T-cell (primary cell): ENCODE data around the gene CABLES1. TPM values are rescaled to one million over a fixed set of nuclear protein-coding genes. Genes with fewer than 3 reads are reported as not detected.

Experiments
- ATAC-seq, 4 experiments: fragments of 200-7000 bp in 3 of 4; fragments of 150-1000 bp in 1 of 4; cut with Tn5 transposase; replicated peaks in 1 of 4; 1 replicate in 3 of 4; 2 replicates in 1 of 4; pipeline ENCODE4 v1.10.0; 2021; ENCODE audit warnings: moderate library complexity in 3 of 4, mild to moderate bottlenecking in 2 of 4, moderate number of reproducible peaks in 1 of 4
- CTCF ChIA-PET, 2 donors: fragments of 300-600 bp; sonication (Branson Sonifier 250); formaldehyde crosslinking; loops; one replicate each; lab custom pipeline; 2022; ENCODE audit warnings: antibody characterized with exemption in 2 of 2; lab: Charles Lee
- POLR2A ChIA-PET, 2 donors: fragments of 300-600 bp; sonication (Branson Sonifier 250); formaldehyde crosslinking; loops; one replicate each; lab custom pipeline; 2022; ENCODE audit warnings: antibody characterized with exemption in 2 of 2; lab: Charles Lee
- DNase-seq, 35 experiments: peaks; one replicate each; pipeline versions ENCODE4 v3.0.0 to v3.0.0-alpha.2; 2013 to 2023
- H3K27ac ChIP-seq: one replicate; pipeline ENCODE4 v1.5.1; 2013; ENCODE audit warnings: low read length
- H3K27me3 ChIP-seq, 2 experiments: replicated peaks in 1 of 2; 1 replicate in 1 of 2; 2 replicates in 1 of 2; pipeline versions ENCODE4 v1.6.1 to v1.7.0; 2013; ENCODE audit warnings: low read length in 1 of 2, mixed read lengths in 1 of 2; ENCODE audit not compliant: control insufficient read depth in 2 of 2, insufficient read depth in 2 of 2; ENCODE audit errors: extremely low read depth in 1 of 2
- H3K36me3 ChIP-seq, 2 donors: 1 replicate in 1 of 2; 2 replicates in 1 of 2; pipeline versions ENCODE4 v1.6.1 to v1.7.0; 2013; ENCODE audit warnings: low read length in 1 of 2; ENCODE audit not compliant: control insufficient read depth in 2 of 2, insufficient read depth in 1 of 2; ENCODE audit errors: extremely low read depth in 1 of 2
- H3K4me1 ChIP-seq, 2 experiments: 1 replicate in 1 of 2; 2 replicates in 1 of 2; pipeline versions ENCODE4 v1.6.1 to v1.7.0; 2013; ENCODE audit warnings: low read length in 2 of 2, mixed read lengths in 1 of 2; ENCODE audit not compliant: insufficient read depth in 2 of 2, control insufficient read depth in 1 of 2; ENCODE audit errors: extremely low read depth in 1 of 2
- H3K4me3 ChIP-seq, 2 donors: 1 replicate in 1 of 2; 2 replicates in 1 of 2; pipeline versions ENCODE4 v1.5.1 to v1.7.0; 2013; ENCODE audit warnings: mild to moderate bottlenecking in 2 of 2, low read length in 1 of 2, moderate library complexity in 1 of 2; ENCODE audit not compliant: control insufficient read depth in 1 of 2; ENCODE audit errors: extremely low read depth in 1 of 2
- H3K9me3 ChIP-seq: 2 replicates; pipeline ENCODE4 v1.7.0; 2013
- H3K27ac Mint-ChIP-seq, 2 donors: one replicate each; pipeline ENCODE4 v1.8.0; 2020 to 2021; ENCODE audit warnings: mild to moderate bottlenecking in 2 of 2, mixed read lengths in 2 of 2
- H3K27me3 Mint-ChIP-seq, 2 donors: one replicate each; pipeline ENCODE4 v1.8.0; 2021 to 2022; ENCODE audit warnings: mixed read lengths in 2 of 2
- H3K36me3 Mint-ChIP-seq: one replicate; pipeline ENCODE4 v1.8.0; 2021; ENCODE audit warnings: mixed read lengths
- H3K4me1 Mint-ChIP-seq, 3 donors: one replicate each; pipeline ENCODE4 v1.8.0; 2020 to 2022; ENCODE audit warnings: mixed read lengths in 3 of 3, mild to moderate bottlenecking in 1 of 3
- H3K4me3 Mint-ChIP-seq, 3 donors: one replicate each; pipeline ENCODE4 v1.8.0; 2020 to 2022; ENCODE audit warnings: mild to moderate bottlenecking in 3 of 3, mixed read lengths in 3 of 3, moderate library complexity in 3 of 3
- H3K9me3 Mint-ChIP-seq, 3 donors: one replicate each; pipeline ENCODE4 v1.8.0; 2020 to 2022; ENCODE audit warnings: mixed read lengths in 3 of 3
- WGBS: methylation state at CpG from one replicate; pipeline ENCODE4 v1.1.5; 2013; ENCODE audit warnings: missing lambda C conversion rate; ENCODE audit not compliant: insufficient coverage; 5-methylcytosine and 5-hydroxymethylcytosine counted together
- total RNA-seq, 35 experiments: library from RNA in 6 of 35; stranded (reverse) in 6 of 35; fragments of 120-200 nt in 1 of 35; gene quantifications; one replicate each; pipeline versions ENCODE4 v1.2.1 to v1.2.4 and lab custom pipeline; 2013 to 2026

The CABLES1 gene
- total RNA-seq, 5 donors from 2014 or later (not counting 1 experiment from before 2014, with no cell fraction given): 0.23 to 1.7 (median 0.85) TPM

DNA sequence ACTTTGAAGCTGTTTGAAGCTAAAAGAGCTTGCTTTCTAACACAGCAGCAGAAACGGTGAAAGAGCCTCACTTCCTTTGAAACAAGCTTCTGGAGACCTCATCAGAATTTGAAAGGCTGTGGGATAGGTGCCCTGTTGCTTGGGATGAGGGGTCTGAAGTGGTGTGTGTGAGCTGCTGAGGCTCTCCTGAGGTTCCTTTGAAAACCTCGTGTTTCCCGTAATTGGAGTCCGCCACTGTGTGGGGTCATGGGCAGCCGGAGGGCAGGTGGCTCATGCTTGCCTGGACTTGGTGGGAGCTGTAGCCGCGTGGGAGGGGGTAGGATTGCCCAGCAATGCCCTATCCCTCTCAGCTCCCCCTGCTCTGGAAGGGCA, 34.4 kb downstream of the CABLES1 start:
- Histone ChIP-seq H3K27ac (no peak overlapping the region), H3K27me3 (no peaks in the 10 kb centered on the region), H3K9me3 (no peaks in the 10 kb centered on the region), H3K4me1 (no peaks in the 10 kb centered on the region), H3K36me3 (no peaks in the 10 kb centered on the region), H3K4me3 (no peak overlapping the region)
- ATAC-seq (no peak), DNase-seq (no peak)
- ChIA-PET POLR2A (interaction anchor here in 1 of 2 donors (0.6 kb wide), 1 partner anchor 150 kb away, joined by 6 read pairs; no protein-coding TSS in a partner anchor), CTCF (no interaction called here)
- Mint-ChIP-seq H3K4me3 (no peak overlapping the region), H3K36me3 (no peaks in the 10 kb centered on the region), H3K4me1 (no peaks in the 10 kb centered on the region), H3K27ac (no peak overlapping the region), H3K27me3 (peaks cover 4 to 12% of the 10 kb centered on the region in 2 donors), H3K9me3 (no peaks in the 10 kb centered on the region)
- 74% methylated on average over 4 of the region's 7 CpGs for WGBS

DNA sequence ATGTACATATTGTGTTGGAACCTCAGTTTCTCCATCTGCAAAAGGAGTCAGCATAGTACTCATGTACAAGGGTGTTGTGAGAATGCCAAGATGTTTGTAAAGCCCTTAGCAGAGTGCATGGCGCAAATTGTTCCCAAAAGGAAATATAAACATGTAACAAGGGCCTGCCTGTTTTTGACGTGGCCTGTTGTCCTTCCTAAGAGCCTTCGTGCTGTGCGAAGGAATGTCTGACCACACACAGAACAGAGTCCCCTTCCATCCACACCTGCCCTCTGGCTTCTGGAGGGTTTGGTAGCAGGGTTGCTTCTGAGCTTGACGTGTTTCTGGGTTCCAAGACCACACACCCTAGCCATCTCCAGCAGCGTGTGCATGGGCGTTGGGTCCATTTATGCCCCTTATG, 34.9 kb downstream of the CABLES1 start:
- H3K4me1 ChIP-seq: no peaks in the 10 kb centered on the region
- Mint-ChIP-seq H3K27me3 (peaks cover 4 to 12% of the 10 kb centered on the region in 2 donors), H3K4me3 (no peak overlapping the region), H3K4me1 (no peaks in the 10 kb centered on the region), H3K36me3 (no peaks in the 10 kb centered on the region), H3K27ac (no peak overlapping the region), H3K9me3 (no peaks in the 10 kb centered on the region)
- H3K4me3 ChIP-seq: no peak overlapping the region
- H3K9me3 ChIP-seq: no peaks in the 10 kb centered on the region
- 80% methylated on average over 2 of the region's 7 CpGs for WGBS
- no peak overlapping the region for H3K27ac ChIP-seq
- no peaks in the 10 kb centered on the region for H3K27me3 ChIP-seq
- no peaks in the 10 kb centered on the region for H3K36me3 ChIP-seq
- ATAC-seq (no peak), DNase-seq (no peak)
- CTCF ChIA-PET: no interaction called here
- POLR2A ChIA-PET: interaction anchor here in 1 of 2 donors (0.6 kb wide), 1 partner anchor 150 kb away, joined by 6 read pairs; no protein-coding TSS in a partner anchor

DNA sequence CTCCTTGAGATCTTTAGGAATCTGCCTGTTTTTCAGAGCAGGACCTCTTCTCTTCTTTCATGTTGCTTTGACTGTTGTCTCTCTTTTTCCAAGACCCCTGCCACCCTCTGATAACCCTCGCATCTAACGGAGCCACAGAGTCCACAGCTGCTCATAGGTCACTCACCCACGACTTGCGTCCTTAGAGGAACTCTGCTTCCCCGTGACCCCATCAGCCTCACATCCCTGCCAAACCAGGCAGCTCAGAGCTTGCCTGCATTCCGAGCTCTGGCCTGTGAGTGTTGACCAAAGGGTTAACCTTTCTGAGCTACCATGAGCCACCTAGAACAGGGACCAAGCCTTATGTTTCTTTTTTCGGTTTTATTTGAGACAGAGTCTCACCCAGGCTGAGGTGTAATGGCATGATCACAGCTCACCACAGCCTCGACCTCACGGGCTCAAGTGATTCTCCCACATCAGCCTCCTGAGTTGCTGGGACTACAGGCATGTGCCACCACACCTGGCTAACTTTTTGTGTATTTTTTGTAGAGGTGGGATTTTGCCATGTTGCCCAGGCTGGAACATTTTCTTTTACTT, 36.4 kb downstream of the CABLES1 start:
- CTCF ChIA-PET: no interaction called here
- Mint-ChIP-seq H3K27ac (no peak overlapping the region), H3K9me3 (no peaks in the 10 kb centered on the region), H3K4me3 (no peak overlapping the region), H3K27me3 (peaks cover 4 to 12% of the 10 kb centered on the region in 2 donors), H3K36me3 (no peaks in the 10 kb centered on the region), H3K4me1 (no peaks in the 10 kb centered on the region)
- POLR2A ChIA-PET: no interaction called here
- WGBS: 85% methylated on average over 6 of the region's 9 CpGs
- Histone ChIP-seq H3K4me1 (no peaks in the 10 kb centered on the region), H3K27ac (no peak overlapping the region), H3K36me3 (no peaks in the 10 kb centered on the region), H3K4me3 (no peak overlapping the region), H3K27me3 (peaks cover 0 to 3% of the 10 kb centered on the region in 2 experiments), H3K9me3 (no peaks in the 10 kb centered on the region)
- ATAC-seq (no peak), DNase-seq (no peak)

DNA sequence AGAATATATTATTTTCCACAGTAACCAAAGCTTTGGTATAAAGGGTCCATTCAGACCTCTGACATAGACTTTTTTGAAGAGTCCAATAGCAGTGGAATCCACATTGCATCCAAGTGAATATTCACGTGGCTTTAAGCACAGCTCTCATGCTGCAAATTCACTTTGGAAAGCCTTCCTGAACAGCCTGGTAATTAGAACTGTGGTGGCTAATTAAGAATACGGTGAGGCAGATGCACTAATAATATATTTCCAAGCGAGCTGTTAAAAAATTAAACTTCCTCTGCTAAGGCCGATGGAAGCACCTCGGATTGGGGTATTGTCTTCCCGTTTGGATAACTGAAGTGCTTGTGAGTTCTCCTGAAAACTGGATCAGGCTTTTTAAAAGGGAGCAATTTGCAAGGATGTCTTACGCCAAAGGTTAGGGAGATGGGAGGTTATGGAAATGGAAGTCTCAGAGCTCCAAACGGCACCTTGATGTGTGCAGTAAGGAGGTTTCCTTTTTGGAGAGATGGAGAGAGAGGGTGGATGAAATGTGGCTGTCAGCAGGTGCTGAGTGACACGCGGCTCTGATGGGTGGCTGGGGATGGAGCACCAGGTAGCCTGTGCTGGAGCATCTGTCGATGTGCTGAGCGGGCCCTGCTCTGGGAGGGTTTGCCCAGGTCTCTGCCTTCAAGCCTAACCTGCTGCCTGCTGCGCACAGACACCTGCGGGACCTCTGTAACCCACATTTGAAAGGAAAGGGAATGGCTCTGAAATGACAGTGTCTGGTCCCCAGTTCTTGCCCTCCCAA, 37.5 kb downstream of the CABLES1 start:
- no peak overlapping the region for H3K27ac ChIP-seq
- Mint-ChIP-seq H3K27me3 (peaks cover 2 to 7% of the 10 kb centered on the region in 2 donors), H3K4me1 (no peaks in the 10 kb centered on the region), H3K27ac (no peak overlapping the region), H3K4me3 (no peak overlapping the region), H3K9me3 (no peaks in the 10 kb centered on the region), H3K36me3 (no peaks in the 10 kb centered on the region)
- peaks cover 0 to 10% of the 10 kb centered on the region in 2 experiments for H3K27me3 ChIP-seq
- no peaks in the 10 kb centered on the region for H3K4me1 ChIP-seq
- DNase-seq (no peak), ATAC-seq (no peak)
- POLR2A ChIA-PET: no interaction called here
- 93% methylated on average over 7 of the region's 14 CpGs for WGBS
- CTCF ChIA-PET: no interaction called here
- H3K36me3 ChIP-seq: no peaks in the 10 kb centered on the region
- no peaks in the 10 kb centered on the region for H3K9me3 ChIP-seq
- H3K4me3 ChIP-seq: no peak overlapping the region

DNA sequence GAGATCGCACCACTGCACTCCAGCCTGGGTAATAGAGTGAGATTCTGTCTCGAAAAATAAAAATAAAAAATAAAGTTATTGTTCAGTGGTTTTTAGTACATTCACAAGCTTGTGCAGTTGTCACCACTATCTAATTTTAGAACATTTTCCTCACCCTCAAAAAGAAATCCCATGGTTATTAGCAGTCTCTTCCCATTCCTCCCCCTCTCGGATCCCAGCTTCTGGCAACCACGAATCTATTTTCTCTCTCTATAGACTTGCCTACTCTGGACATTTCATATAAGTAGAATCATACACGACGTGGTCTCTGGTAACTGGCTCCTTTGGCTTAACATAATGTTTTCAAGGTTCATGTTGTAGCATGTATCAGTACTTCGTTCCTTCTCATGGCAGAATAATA, 38.6 kb downstream of the CABLES1 start:
- Histone ChIP-seq H3K27ac (no peak overlapping the region), H3K36me3 (no peaks in the 10 kb centered on the region), H3K4me1 (no peaks in the 10 kb centered on the region), H3K4me3 (no peak overlapping the region), H3K27me3 (peaks cover 0 to 14% of the 10 kb centered on the region in 2 experiments), H3K9me3 (no peaks in the 10 kb centered on the region)
- ChIA-PET CTCF (no interaction called here), POLR2A (no interaction called here)
- Mint-ChIP-seq H3K4me3 (no peak overlapping the region), H3K27me3 (peaks cover 5 to 7% of the 10 kb centered on the region in 2 donors), H3K4me1 (no peaks in the 10 kb centered on the region), H3K9me3 (no peaks in the 10 kb centered on the region), H3K36me3 (no peaks in the 10 kb centered on the region), H3K27ac (no peak overlapping the region)
- DNase-seq (no peak), ATAC-seq (no peak)
- WGBS: no CpG with 5 or more reads among the region's 7 CpGs

DNA sequence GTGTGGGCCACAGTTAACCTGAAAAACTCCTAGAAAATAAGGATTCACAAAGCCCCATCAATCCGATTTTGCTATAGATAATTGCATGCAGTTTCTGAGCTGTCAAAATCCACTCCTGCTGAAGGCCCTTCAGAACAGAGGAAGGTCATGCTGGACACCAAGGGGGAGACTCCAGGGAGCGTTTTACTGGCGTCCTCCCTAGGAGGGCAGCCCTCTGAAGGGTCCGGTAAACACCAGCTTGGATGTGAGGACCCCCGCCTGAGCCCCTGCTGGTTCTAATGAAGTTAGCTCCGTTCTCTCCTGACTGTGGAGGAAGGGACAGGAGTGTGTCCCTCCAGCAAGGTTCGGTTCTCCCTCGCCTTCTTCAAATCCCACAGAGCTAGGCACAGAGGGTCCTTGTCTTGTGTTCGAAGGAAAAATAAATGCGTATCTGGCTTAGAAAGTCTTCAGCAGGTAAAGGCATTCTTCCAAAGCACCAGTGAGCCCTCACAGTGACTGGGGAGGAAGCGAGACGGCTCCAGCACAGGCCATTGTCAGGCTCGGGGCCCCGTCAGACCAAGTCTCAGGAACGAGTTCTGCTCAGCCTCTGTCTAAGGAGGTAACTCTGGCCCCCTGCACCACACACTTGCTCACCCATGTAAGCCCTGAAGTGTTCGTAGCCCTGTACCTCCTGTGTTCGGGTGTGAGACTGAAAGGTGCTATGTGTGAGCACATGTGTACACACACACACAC, 41.6 kb downstream of the CABLES1 start:
- H3K27ac ChIP-seq: no peak overlapping the region
- Mint-ChIP-seq H3K27ac (no peak overlapping the region), H3K9me3 (no peaks in the 10 kb centered on the region), H3K4me3 (no peak overlapping the region), H3K4me1 (peaks cover 6 to 9% (median 7%) of the 10 kb centered on the region in 3 donors), H3K36me3 (no peaks in the 10 kb centered on the region), H3K27me3 (peaks cover 7 to 8% of the 10 kb centered on the region in 2 donors)
- ATAC-seq: no peak
- POLR2A ChIA-PET: interaction anchor here in 1 of 2 donors (0.6 kb wide), 1 partner anchor 1012 kb away, joined by 3 read pairs; no protein-coding TSS in a partner anchor
- WGBS: 76% methylated on average over 8 of the region's 17 CpGs
- peaks cover 0 to 18% of the 10 kb centered on the region in 2 experiments for H3K27me3 ChIP-seq
- DNase-seq: no peak
- no peaks in the 10 kb centered on the region for H3K4me1 ChIP-seq
- no peaks in the 10 kb centered on the region for H3K36me3 ChIP-seq
- no peak overlapping the region for H3K4me3 ChIP-seq
- H3K9me3 ChIP-seq: no peaks in the 10 kb centered on the region
- CTCF ChIA-PET: interaction anchor here in 1 of 2 donors (0.6 kb wide), 1 partner anchor 193 kb away, joined by 3 read pairs; no protein-coding TSS in a partner anchor
